Fibroblast of pulmonary artery (primary cell): ENCODE measurements around the gene BACH2.

Source experiments
- DNase-seq: peaks from one replicate; pipeline ENCODE4 v3.0.0-alpha.2; 2010; ENCODE audit warnings: low read depth
- H3K4me3 ChIP-seq: replicated peaks from 2 replicates; pipeline ENCODE4 v1.5.1; 2011; ENCODE audit warnings: low read depth, mild to moderate bottlenecking, control low read depth, low read length, moderate library complexity
- CTCF ChIP-seq: IDR thresholded peaks from 2 replicates; pipeline ENCODE4 v1.5.1; 2011; ENCODE audit warnings: mild to moderate bottlenecking, control low read depth, low read length, inconsistent platforms; ENCODE audit errors: missing control alignments

Gene BACH2

DNA sequence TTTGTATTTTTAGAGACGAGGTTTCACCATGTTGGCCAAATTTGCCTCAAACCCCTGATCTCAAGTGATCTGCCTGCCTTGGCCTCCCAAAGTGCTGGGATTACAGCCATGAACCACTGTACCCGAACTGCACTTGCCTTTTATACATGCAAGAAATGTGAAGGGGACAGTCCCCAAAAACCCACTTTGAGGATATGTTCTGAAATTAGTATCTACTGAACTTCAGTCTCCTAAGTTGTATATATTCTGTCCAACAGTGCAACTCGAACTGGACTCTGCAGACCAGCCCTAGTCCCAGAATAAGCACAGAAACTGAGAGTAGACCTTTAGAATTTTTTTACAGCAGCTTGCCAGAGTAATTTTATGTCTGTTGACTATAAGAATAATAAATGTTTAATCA, 28.5 kb downstream of the BACH2 start:
- H3K4me3 ChIP-seq: no peak overlapping the region
- TF ChIP-seq CTCF: no peak
- no peak for DNase-seq

- TF ChIP-seq CTCF: no peak
- H3K4me3 ChIP-seq: no peak overlapping the region
- DNase-seq: no peak
Observed at GRCh38 chr6:90266905-90267621, 29.6 kb downstream of the BACH2 start.

- no peak for TF ChIP-seq CTCF
- DNase-seq: no peak
- H3K4me3 ChIP-seq: no peak overlapping the region
Observed at GRCh38 chr6:90264561-90264960, 32.1 kb downstream of the BACH2 start.

GRCh38 chr6:90263633-90264032, 33.0 kb downstream of the BACH2 start:
- DNase-seq: no peak
- no peak for TF ChIP-seq CTCF

DNA sequence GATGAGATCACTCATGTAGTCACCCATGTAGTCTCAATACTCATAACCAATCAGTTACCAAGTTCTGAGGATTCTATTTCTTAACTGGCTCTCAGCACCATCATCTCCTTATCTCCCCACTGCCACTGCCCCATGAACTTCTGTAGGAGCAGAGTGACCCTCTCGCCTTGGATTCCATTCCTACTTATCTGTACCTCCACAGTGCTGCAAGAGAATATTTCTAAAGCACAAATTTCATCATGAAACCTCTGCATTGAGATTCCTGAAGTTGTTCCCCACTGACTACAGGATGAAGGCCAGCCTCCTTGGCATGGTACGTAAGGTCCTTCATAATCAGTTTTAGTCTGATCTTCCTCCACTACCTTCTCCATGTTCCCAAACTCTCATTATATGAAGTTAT, 34.8 kb downstream of the BACH2 start:
- TF ChIP-seq CTCF: no peak
- no peak for DNase-seq
- no peak overlapping the region for H3K4me3 ChIP-seq

More at GRCh38 chr6:90263633-90264032, 33.0 kb downstream of the BACH2 start:
- no peak overlapping the region for H3K4me3 ChIP-seq

- TF ChIP-seq CTCF: no peak
- H3K4me3 ChIP-seq: no peak overlapping the region
- DNase-seq: no peak
Observed at GRCh38 chr6:90257486-90257738, 39.2 kb downstream of the BACH2 start.

GRCh38 chr6:90256698-90257485, 39.8 kb downstream of the BACH2 start:
- DNase-seq: peak; percentile 60
- no peak for TF ChIP-seq CTCF
- H3K4me3 ChIP-seq: no peak overlapping the region
